GM21360 (cell line): ENCODE results near the gene RSPRY1.

ENCODE experiments used
- ATAC-seq: cut with Tn5 transposase; IDR thresholded peaks from one replicate; pipeline ENCODE4 v1.9.1; 2021; ENCODE audit warnings: mild to moderate bottlenecking, moderate library complexity; ENCODE audit not compliant: unreplicated experiment

RSPRY1 gene

DNA sequence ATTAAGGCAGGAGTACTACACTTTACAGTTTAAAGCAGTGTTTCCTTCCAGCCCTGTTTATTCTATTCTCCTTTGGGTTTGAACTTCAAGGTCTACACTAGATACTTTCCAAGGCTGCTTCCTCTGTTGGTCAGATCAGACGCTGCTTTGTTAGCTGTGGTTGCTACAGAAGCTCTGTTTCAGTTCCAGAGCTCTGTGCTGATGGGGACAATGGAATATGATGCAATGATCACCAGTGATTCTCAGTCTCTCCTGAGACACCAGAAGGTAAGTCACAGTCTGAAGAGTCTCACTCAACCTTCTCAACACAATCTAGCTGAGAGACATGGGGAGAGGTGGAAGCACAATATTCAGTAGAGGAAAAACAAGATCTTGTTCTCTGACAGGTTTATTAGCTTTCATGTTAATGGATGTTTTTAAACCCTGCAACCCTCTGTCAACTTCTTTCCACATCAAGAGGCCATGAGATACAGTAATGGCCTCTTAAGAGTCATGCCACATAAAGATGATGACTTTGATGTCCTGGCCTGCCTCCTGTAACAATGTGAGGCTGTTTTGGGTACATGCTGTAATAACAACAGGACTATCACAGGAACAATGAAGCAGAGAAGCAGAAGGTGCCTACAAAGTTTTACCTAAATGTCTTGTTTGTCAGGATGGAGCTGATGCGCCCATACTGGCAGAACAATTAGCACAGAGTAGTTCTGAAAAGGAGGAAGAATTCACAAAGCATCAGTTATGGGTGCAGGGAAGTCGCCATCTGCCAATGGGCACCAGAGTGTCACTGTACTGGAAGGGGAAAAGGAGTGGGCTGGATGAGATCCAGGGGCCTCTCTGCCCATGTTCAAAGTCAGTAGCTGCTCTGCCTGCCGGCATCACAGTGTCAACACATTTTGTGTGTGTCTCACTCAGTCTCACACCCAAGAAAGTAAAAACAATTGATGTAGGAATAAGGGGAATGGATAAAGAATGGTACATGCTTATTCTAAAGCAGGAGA, 33.7 kb upstream of the RSPRY1 start:
- ATAC-seq, result no peak

DNA sequence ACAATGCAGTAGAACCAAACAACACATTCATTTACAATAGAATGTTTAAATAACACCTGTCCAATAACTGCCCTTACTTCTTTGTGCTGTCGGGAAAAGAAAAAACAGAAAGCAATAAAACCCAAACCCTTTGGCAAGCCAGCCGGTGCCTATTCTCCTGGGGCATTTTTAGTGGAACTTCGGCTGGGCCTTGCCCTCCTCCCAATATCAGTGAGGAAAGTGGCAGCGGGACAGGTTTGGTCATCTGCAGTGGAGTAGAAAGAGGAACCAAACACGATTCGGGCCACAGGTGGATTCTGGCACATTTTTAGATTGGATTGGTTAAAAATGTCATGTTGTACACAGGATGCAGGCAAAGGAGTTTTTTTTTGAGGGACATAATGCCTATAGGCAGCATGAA, 32.3 kb upstream of the RSPRY1 start:
- no peak for ATAC-seq

DNA sequence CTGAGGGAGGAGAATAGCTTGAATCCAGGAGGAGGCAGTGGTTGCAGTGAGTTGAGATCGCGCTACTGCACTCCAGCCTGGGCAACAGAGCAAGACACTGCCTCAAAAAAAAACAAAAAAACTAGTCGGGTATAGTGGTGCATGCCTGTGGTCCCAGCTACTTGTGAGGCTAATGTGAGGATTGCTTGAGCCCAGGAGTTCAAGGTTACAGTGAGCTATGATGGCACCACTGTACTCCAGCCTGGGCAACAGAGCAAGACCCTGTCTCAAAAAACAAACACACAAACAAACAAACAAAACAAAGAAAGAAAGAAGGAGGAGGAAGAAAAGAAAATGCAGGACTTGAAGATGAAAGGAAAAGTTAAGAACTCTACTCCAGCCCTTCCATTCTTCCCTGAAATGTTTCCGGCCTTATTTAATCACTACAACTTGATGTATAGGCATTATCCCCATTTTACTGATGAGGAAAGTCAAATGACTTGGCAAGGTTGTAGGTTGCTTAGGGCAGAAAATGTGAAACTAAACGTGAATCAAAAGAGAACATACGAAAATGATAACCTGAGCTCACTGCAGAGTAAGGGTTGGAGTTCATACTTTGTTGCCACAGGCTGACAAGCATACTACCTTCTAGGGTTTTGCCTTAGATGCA, 30.3 kb upstream of the RSPRY1 start:
- no peak for ATAC-seq

DNA sequence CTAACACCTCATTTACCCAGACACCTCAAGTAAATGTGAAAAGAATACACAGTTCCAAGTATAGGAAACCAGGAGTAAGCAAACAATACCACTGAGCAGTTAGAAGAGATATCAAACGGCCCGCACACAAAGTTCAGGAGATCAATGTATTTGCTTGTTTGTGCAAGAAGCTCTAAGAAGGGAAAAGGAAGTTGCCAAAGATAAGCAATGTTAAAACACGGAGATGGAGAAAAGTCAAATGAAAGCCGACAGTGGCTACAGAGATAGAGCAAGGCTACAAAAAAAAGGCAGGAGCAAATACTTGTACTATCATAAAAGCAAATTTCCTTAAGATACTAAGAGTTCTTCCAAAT, 29.8 kb upstream of the RSPRY1 start:
- no peak for ATAC-seq

DNA sequence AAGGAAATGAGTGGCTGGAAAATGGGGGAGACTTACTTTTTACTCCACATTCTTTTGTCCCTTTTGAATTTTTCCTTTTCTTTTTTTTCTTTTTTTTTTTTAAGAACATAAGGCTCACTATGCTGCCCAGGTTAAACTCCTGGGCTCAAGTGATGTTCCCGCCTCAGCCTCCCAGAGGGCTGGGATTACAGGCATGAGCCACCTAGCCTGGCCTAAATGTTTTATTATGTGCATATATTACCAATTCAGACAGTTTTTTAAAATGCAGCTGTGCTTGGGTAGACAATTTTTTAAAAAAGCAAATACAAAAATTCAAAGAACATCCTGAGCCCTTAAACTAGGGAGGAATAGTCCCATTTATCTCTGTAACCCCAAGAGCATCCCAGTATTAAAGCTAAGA, 28.6 kb upstream of the RSPRY1 start:
- no peak for ATAC-seq

DNA sequence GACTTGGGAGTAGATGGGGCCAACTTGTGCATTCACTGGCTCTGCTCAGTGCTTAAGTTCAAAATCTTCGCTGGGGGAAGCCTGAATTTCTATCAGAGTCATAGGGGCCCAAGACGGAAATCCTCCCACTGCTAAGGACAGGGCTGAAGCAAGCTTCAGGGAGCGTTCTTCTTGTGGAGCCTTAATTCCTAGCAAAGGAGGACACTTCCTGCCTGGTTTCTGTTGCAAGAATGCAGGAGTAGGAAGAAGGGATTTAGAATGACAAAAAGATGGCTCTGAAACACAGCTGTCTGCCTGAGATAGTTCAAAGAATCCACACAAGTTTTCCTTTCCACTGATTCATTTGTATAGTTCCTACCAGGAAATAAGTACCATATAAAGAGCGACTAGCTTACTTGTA, 26.7 kb upstream of the RSPRY1 start:
- ATAC-seq, result no peak

DNA sequence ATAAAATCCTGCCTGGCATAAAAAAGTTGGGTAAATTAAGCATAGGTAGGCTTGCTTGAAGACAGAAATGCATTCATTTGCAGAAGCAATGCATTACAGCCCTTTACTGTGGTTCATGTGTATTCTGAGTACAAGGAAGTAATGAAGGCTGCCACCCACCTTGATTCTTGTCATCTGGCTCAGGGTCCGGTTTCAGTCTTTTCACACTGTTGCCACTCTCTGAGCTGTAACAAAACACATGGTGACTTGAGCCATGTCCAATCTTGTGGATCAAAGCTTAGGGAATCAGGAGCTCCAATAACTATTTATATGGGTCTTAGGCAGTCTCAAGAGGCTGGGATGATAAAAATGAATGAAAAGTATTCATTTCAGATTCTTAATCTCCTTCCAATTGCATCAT, 22.3 kb upstream of the RSPRY1 start:
- no peak for ATAC-seq

DNA sequence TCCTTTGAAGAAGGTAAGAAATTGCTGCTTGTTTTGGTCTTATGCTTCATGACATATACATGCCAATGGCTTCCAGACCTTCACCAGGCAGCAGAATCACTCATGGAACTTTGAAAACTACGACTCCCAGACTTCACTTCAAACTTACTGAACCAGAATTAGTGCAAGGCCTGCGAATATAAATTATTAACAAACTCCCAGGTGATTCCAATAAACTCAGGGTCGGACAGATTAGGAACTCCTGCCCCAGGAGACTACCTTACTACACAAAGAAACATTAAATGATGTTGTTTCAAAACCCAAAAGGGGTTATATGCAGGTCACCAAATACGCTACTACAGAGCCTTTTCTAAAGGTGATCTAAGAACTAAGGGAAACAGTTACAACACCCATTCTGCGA, 20.6 kb upstream of the RSPRY1 start:
- ATAC-seq, result no peak

DNA sequence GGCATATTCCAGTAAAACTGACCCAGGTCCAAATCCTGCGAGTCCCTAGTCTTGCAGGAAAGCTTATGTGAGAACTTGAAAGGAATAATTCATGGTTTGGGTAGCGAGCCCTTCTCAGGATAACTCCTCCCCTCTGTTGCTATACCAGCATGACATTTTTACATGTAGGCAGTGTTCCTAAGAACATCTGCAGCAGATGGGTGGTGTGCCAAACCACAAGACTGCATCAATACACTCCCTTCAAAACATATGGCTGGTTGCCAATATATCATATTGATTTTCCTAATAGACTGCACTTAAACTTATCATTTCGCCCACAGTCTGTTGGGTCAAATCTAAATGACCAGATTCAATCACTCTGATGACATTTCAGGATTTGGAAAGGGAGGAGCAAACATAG, 20.2 kb upstream of the RSPRY1 start:
- ATAC-seq, result no peak

DNA sequence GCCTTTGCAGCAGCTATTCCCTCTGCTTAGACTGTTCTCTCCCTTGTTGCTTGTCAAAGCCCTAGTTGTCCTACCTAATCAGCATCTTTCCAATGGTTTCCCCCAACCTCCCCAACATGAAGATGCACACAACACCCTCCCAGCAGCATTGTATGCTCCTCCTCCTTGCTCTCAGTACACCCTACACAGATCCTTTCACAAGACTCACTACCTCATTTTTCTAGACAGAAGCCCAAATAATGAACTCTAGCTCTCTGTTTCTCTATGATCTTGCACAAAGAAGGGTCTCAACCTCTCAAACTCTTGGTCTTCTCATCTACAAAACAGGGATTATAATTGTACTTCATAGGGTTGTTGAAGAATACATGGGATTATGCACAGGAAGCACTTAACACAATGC, 19.7 kb upstream of the RSPRY1 start:
- no peak for ATAC-seq

DNA sequence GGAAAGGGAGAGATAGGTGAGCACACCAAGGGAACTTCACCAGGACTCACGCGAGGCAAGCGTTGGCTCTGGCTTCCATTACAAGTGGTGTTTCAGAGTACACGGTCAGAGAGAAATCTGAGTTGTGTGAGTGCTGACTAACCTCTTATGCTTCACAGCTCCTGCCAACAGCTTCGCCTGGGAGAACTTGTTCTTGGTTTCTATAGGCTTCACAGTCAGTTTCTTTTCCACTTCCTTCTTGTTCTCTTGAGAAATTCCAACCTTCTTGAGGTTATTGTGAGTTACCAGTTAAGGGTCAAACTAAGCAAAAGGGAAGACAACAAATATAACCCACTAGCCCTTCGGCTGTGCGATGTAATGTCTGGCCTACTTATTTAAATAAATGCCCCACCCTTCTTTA, 19.2 kb upstream of the RSPRY1 start:
- no peak for ATAC-seq

DNA sequence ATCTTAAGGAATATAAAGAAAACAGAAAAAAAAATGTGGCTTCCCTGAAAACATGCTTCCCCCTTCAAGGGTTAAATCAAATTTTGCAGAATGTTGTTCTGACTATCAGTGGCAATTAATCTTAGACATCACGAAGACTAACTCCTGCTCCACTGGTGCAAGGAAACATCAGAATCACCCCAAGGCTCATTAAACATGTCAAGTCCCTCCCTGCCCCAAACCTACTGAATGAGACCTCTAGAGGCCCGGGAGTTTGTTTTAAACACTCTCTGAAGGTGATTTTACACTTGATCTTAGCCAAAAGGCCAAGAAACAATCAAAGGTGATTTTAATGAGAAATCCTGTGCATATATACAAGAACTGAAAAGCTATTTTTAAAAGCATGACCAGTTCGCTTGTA, 18.6 kb upstream of the RSPRY1 start:
- no peak for ATAC-seq

DNA sequence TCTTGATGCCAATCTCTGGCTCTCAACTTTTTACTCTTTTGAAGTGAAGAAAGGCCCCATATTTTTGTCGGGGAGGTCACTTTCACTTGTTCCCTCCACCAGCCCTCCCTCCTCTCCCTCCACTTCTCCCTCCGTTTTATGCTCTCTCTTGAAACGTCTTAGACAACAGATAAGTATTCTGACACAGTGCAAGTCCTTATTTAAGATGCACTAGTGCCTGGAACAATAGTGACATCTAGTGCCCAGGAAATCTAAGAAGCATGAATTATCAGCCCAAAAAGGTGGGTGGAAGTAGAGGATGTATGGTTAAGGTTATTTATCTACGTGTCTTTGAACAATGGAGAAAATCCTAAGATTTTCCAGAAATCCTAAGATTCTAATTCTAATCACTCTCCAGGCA, 18.2 kb upstream of the RSPRY1 start:
- no peak for ATAC-seq

DNA sequence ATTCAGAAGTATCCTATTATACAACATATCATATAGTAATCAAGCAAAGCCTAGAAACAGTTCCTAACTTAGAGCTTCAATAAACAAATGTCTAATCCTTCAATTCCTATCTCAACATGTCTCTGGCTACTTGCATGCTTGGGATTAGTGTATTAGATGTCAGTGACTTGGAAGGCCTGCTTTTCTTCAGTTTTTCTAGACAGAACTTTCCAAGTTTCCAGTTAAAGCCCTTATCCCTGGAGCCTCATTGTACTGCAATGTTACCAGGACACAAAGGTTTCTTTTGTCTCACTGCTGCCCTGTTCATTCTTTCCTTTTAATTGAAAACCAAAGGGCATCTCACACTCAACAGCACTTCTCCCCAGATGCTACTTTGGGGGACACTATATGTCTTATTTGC, 16.8 kb upstream of the RSPRY1 start:
- ATAC-seq, result no peak

DNA sequence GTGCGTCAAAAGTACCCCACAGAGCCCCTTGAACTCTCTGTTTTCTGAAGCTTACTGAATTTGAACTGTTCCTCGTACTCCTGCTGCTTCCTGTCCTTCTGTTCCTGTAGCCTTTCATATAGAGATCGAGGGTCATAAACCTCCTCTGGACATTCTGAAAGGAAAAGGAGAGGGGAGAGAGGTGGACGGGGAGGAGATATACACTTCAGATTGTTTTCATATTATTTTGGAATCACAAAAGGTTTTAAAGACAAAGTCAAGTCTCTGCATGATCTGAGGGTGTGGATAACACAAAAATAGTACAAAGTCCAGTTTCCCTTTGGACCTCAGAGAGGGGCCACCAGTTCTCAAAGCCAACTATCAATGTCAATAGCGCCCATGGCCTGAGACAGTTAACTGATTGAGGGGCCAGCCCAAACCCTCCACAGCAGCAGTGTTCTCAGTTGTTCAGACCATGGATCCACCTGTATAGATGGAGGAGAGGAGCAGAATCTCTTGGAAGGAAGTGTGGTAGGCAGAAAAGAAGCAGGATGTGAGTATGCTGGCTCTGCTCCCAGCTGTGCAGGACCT, 13.3 kb upstream of the RSPRY1 start:
- ATAC-seq, result no peak

DNA sequence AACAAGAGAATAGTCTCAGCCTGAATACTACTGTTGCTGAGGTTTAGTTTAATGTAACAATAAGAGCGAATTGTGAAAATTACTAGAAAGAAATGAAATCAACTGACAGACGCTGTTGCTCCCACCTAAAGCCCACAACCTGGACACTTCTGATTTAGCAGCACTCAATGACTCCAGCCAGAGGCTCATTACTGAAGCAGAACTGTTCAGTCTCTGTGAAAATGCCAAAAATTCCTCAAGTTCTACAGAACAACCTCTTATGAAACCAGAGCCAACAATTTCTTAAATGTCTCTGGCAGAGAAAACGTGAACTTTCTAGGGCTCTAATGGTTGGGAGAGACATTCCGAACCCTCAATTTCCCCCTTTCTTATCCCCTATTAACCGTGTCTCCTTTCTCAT, 10.2 kb upstream of the RSPRY1 start:
- ATAC-seq, result no peak

DNA sequence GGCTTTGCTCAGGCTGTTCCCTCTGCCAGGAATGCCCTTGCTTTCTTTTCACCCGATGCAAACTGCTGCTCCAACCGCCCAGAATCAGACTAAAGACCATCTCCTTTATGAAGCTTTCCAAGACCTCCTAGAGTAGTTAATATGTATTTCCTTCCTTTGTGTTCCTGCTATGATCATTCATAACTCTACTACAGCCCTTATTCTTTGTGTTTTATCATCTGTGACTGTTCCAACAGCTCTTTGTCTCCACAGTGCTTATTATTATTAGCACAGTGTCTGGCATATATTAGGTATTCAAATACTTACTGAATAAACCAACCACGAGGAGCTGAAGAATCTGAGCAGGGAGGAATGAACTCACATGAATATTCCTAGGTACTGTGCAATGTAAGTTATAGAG, 7.9 kb upstream of the RSPRY1 start:
- ATAC-seq, result no peak

DNA sequence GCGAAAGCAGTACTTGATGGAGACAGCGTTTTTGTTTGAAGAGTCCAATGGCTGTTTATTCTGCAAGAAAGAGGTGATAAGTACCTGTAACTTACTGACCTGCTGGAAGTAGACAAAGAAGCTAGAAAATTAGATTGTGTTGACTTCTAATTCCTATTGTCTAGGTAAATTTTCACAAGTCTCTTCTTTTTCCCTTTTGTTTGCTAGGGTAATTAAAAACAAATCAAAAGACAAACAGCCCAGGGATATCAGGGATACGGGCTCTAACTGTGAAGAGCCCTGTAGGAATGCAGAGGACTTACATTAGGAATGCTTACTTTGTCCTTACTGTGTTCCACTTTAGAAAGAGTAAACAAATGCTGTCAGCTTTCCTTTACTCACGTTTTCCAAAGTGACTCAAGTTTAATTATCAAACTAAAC, 7.3 kb upstream of the RSPRY1 start:
- ATAC-seq, result no peak

DNA sequence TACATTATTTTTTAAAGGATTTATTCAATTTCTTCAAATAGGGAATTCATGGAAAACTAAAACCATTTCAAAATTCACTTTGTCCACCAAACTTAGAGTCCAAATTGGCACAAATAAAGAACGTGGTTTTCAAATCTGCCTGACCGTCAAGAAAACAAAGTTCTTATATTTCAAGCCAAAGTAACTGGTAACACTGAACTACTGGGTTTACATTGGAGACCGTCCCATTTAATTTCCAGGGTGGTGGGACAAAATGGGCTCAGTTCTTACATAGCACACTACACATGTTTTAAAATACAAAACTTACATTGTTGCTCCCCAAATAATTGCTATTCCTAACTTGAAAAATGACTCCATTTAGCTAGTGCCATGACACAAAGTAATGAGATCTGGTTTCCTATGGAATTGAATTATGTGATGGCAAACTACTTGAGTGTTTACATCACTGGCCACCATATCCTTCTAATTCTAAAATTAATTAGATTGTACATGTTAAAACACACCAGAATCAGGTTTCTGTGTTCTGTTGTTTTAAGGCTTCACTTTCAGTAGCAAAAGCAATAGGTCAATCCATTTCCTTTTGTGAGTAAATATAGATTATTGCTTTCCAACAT, 6.8 kb upstream of the RSPRY1 start:
- no peak for ATAC-seq

DNA sequence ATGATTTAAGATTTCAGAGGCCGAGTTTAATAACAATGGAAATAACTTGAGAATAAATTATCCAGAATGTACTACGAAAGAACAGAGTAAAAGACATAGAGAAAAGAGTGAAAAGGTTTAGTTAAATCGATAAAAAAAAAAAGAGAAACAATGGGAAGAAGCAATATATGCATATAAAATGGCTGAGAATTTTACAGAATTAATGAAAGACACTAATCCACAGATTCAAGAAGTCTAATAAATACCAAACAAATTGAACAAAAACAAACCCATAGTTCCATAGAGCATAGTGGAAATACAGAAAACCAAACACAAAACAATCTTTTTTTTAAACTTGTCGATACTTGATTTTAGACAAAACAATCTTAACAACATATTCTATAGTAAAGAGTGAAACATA, 2.0 kb upstream of the RSPRY1 start:
- ATAC-seq, result no peak

DNA sequence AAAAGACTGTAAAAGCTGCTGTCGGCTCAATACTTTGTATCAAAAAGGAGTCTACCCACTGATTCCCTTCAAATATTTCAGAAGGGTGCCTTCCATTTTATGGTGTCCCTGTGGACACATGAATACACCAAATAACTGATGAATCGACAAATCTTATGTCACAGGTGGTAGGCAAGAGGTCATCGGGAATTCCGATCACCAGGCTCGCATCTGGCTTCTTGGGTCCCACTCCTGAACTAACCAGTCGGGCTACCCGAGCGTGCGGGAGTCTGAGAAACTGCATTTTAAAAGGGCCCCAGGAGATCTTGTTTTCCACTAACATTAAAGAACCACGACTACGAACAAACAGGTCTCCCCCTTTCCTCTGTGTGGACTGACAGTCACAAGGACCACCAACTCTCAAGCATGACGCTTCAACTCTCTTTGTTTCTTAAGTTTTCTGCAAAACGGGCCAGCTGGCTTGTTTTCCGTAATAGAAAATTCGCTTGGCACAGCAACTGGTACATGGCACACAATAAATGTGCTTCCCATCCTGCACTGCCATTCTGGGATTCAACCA, 1.2 kb upstream of the RSPRY1 start:
- no peak for ATAC-seq
